ENCODE results near the gene GTF2H4.

DNA sequence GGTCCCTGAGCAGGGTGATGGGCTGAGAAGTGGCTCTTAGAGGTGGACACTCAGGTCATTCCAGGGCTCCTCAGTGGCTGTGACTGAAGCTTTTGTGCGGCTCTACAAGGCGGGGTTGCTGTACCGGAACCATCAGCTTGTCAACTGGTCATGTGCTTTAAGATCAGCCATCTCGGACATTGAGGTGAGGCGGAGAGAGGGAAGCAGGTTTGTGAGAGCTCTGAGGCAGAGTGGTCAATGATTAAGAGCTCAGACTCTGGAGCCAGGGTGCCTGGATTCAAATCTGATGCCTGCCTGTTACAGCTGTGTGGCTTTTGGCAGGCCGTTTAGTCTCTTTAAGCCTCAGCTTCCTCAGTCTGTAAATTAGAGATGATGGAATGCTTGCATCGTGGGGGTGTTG, 9.0 kb downstream of the GTF2H4 start:
- TF ChIP-seq, protein P1, sequence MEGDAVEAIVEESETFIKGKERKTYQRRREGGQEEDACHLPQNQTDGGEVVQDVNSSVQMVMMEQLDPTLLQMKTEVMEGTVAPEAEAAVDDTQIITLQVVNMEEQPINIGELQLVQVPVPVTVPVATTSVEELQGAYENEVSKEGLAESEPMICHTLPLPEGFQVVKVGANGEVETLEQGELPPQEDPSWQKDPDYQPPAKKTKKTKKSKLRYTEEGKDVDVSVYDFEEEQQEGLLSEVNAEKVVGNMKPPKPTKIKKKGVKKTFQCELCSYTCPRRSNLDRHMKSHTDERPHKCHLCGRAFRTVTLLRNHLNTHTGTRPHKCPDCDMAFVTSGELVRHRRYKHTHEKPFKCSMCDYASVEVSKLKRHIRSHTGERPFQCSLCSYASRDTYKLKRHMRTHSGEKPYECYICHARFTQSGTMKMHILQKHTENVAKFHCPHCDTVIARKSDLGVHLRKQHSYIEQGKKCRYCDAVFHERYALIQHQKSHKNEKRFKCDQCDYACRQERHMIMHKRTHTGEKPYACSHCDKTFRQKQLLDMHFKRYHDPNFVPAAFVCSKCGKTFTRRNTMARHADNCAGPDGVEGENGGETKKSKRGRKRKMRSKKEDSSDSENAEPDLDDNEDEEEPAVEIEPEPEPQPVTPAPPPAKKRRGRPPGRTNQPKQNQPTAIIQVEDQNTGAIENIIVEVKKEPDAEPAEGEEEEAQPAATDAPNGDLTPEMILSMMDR (IDR thresholded peaks at IDR 0.05 in 4 of 5, conservative IDR thresholded peaks at IDR 0.05 in 1 of 5) = no peak
- no peak for TF ChIP-seq POLR2A (IDR thresholded peaks at IDR 0.05)
